ENCODE results near the gene DIPK1A. TPM values are rescaled to one million over a fixed set of nuclear protein-coding genes. Genes with fewer than 3 reads are reported as not detected.
"Not testable (repeated sequence)": the region's sequence is repeated elsewhere in the genome, so short reads cannot be mapped to it uniquely, and the experiment has no call there.

The DIPK1A gene
- total and polyA plus RNA-seq, 10 donors, result 5.4 to 15.7 (median 9.9) TPM

DNA sequence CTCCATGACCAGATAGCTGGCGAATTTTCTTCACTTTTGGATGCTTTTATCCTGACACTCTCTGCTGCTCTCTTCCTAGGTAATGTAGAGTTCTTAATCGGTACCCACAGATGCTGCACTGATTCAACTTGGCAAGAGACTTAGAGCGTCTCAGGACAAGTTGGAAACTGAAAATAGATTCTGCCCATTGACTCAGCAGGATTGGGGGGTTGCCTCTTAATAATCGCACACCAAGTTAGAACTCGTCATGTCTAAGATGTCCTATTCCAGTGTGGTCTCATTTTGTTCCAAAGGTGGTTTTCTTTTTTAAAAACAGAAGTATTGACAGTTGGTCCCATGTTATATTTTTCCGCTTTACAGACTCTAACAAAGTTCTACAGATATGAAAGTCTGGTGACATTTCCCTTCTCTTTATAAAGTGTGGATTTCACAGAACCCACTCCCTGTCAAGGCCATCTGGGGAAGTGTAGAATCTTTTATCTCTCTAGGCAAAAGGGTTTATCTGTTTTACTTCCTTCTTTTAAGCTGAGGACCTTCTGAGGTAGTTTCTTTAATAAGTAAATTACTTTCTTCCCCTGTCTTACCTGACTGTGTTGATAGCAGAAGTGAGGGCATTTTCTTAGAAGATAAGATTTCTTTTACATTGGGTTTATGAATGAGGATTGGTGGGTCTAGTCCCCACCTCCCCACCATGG, 12.1 kb upstream of the DIPK1A start:
- Histone ChIP-seq H3K4me3 (no peak overlapping the region), H3K27ac (peak overlapping the region in 7 of 8 donors; percentile 11 to 90 (median 80)), H3K27me3 (replicated peaks in 1 of 7) (no peaks in the 10 kb centered on the region), H3K4me1 (peaks cover 22 to 82% (median 59%) of the 10 kb centered on the region in 6 donors), H3K9me3 (no peaks in the 10 kb centered on the region), H3K36me3 (no peaks in the 10 kb centered on the region)
- 62 to 70% (median 69%) methylated on average over 6 of the region's 6 CpGs for WGBS, 5 donors
- DNase-seq, result no peak
- TF ChIP-seq POLR2AphosphoS5 (IDR thresholded peaks at IDR 0.05), result no peak
- intact Hi-C loops (cut with DNase I; ENCODE audit: low total_unique reads), result no loop called here

DNA sequence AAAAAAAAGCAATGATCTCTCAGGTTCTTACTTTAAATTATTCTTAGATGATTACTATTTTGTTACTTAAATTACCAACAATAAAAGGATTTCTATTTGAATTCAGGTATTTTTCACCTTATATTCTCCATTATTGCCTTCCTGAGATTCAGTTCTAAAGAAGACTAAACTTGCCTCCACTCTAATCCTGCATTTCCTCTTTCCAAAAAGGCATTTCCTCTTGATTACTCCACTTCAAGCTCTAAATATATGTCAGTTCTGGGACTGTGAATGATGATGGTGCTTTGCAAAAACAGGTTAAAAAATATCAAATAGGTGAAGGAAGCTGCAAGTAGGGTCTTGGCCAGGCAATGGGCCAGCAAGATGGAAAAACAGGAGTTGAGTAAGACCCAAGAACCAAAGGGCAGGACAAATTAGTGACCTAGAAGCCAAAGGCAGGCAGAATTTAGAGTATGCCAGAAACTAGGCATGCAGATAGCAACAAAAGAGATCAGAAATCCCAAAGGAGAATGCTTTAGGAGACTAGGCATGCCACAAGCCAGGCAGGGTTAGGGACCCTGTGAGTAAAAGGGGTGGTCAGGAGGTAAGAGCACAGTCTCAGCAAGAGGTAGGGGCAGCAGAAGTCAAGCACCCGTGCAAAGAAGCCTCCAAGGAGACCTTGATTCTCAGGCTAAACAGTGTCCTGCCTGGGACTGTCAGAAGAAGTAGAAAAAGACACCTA, 11.3 kb upstream of the DIPK1A start:
- 36 to 93% (median 56%) methylated on average over 1 of the region's 1 CpG for WGBS, 5 donors
- Histone ChIP-seq H3K9me3 (no peaks in the 10 kb centered on the region), H3K4me3 (no peak overlapping the region), H3K36me3 (no peaks in the 10 kb centered on the region), H3K27ac (peak overlapping the region in 5 of 8 donors; percentile 35 to 90 (median 81)), H3K27me3 (replicated peaks in 1 of 7) (no peaks in the 10 kb centered on the region), H3K4me1 (peaks cover 21 to 84% (median 64%) of the 10 kb centered on the region in 6 donors)
- no peak for DNase-seq
- intact Hi-C loops (cut with DNase I; ENCODE audit: low total_unique reads), result no loop called here
- TF ChIP-seq, protein P1, sequence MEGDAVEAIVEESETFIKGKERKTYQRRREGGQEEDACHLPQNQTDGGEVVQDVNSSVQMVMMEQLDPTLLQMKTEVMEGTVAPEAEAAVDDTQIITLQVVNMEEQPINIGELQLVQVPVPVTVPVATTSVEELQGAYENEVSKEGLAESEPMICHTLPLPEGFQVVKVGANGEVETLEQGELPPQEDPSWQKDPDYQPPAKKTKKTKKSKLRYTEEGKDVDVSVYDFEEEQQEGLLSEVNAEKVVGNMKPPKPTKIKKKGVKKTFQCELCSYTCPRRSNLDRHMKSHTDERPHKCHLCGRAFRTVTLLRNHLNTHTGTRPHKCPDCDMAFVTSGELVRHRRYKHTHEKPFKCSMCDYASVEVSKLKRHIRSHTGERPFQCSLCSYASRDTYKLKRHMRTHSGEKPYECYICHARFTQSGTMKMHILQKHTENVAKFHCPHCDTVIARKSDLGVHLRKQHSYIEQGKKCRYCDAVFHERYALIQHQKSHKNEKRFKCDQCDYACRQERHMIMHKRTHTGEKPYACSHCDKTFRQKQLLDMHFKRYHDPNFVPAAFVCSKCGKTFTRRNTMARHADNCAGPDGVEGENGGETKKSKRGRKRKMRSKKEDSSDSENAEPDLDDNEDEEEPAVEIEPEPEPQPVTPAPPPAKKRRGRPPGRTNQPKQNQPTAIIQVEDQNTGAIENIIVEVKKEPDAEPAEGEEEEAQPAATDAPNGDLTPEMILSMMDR (IDR thresholded peaks at IDR 0.05 in 8 of 11, conservative IDR thresholded peaks at IDR 0.05 in 3 of 11), result no peak
- TF ChIP-seq POLR2A (IDR thresholded peaks at IDR 0.05) (no peak), POLR2AphosphoS5 (IDR thresholded peaks at IDR 0.05) (no peak)

DNA sequence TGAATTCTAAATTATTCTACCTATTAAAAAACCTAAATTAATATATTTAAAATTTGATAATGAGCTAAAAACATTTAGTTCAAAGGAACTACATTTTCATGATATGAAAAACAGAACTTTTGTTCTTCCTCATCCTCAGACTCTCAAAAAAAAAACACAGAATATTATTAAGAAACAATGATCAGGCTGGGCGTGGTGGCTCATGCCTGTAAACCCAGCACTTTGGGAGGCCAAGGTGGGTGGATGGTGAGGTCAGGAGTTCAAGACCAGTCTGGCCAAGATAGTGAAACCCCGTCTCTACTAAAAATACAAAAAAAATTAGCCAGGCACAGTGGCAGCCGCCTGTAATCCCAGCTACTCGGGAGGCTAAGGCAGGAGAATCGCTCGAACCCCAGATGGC, 10.7 kb upstream of the DIPK1A start:
- H3K4me3 ChIP-seq; H3K27ac ChIP-seq; DNase-seq; H3K36me3 ChIP-seq; H3K9me3 ChIP-seq; H3K27me3 ChIP-seq (replicated peaks in 1 of 7); intact Hi-C loops (cut with DNase I; ENCODE audit: low total_unique reads): not testable (repeated sequence)
- WGBS, 5 donors, result 54 to 69% (median 68%) methylated on average over 6 of the region's 6 CpGs
- peaks cover 19 to 77% (median 60%) of the 10 kb centered on the region in 6 donors for H3K4me1 ChIP-seq

DNA sequence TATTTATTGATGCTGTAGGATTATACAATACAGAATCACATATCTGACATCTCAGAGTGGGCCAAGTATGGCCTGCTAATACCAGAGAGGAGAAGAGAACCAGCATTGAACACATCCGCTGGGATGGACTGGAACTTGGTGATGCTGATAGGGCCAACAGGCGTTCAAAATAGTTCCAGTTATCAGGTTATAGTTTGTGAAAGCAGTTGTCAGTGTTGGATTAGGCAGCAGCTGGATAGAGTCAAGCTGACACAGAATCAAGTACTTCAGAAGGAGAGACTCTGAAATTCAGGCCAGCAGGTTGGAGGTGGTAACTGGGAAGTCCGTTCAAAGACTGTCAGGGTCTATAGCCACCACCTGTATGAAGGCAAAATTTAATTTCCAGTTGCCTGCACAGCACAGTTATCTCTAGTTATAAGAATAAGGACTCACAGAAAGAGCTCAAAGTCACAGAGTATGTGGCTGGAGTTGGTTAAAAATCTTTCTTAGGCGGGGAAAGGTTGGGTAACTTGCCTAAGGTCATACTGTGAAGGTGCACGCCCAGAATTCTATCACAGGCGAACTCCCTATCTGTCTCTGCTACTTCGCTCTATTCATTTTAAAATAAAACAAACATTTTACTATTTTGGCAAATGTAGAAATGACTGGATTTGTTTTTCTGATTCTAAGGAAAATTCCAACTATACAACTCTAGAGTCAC, 9.9 kb upstream of the DIPK1A start:
- H3K9me3 ChIP-seq, result no peaks in the 10 kb centered on the region
- H3K4me3 ChIP-seq, result no peak overlapping the region
- TF ChIP-seq POLR2AphosphoS5 (IDR thresholded peaks at IDR 0.05), result no peak
- no peak for TF ChIP-seq POLR2A (IDR thresholded peaks at IDR 0.05)
- TF ChIP-seq, protein P1 (IDR thresholded peaks at IDR 0.05 in 8 of 11, conservative IDR thresholded peaks at IDR 0.05 in 3 of 11), result no peak
- H3K4me1 ChIP-seq, result peaks cover 19 to 69% (median 52%) of the 10 kb centered on the region in 6 donors
- 93 to 95% (median 93%) methylated on average over 7 of the region's 7 CpGs for WGBS, 5 donors
- H3K27ac ChIP-seq, result no peak overlapping the region
- DNase-seq, result no peak
- H3K27me3 ChIP-seq (replicated peaks in 1 of 7), result no peaks in the 10 kb centered on the region
- intact Hi-C loops (cut with DNase I; ENCODE audit: low total_unique reads), result no loop called here
- H3K36me3 ChIP-seq, result no peaks in the 10 kb centered on the region

DNA sequence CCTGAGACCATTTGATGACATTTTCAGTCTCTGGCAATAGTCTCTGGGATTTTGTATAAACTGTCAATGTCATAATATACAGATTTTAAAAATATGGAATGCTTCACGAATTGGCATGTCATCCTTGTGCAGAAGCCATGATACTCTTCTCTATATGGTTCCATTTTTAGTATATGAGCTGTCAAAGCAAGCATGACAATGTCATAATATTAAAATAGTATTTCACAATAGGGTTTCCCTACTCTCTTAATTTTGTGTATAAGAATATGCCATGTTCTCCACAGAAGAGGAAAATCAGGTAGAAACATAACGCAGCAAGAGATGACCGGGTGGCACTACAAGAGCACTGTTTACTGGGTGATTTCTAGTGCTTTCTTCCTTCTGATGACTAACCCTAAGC, 8.3 kb upstream of the DIPK1A start:
- Histone ChIP-seq H3K4me3 (no peak overlapping the region), H3K4me1 (peaks cover 16 to 65% (median 39%) of the 10 kb centered on the region in 6 donors), H3K36me3 (no peaks in the 10 kb centered on the region), H3K27me3 (replicated peaks in 1 of 7) (no peaks in the 10 kb centered on the region), H3K27ac (no peak overlapping the region), H3K9me3 (no peaks in the 10 kb centered on the region)
- TF ChIP-seq POLR2AphosphoS5 (IDR thresholded peaks at IDR 0.05), result no peak
- TF ChIP-seq POLR2A (IDR thresholded peaks at IDR 0.05), result no peak
- TF ChIP-seq, protein P1 (IDR thresholded peaks at IDR 0.05 in 8 of 11, conservative IDR thresholded peaks at IDR 0.05 in 3 of 11), result no peak
- 80 to 89% (median 84%) methylated on average over 3 of the region's 3 CpGs for WGBS, 5 donors
- DNase-seq, result no peak
- intact Hi-C loops (cut with DNase I; ENCODE audit: low total_unique reads), result no loop called here

All from spleen (tissue), 11 donors.